PFSK-1 (cell line): ENCODE results near the gene CEMIP.

Source experiments
- FOXP2 ChIP-seq: optimal IDR thresholded peaks from 2 replicates; pipeline ENCODE3; 2011; ENCODE audit warnings: borderline replicate concordance, control low read depth, inconsistent platforms; ENCODE audit not compliant: insufficient read depth; ENCODE audit errors: extremely low read length, extremely low read depth
- POLR2AphosphoS5 ChIP-seq: IDR thresholded peaks from 2 replicates; pipeline ENCODE4 v1.6.1; 2012; ENCODE audit warnings: low read depth, mild to moderate bottlenecking, control low read depth, low read length, moderate library complexity
- REST ChIP-seq, 2 experiments: IDR thresholded peaks; 2 replicates each; pipeline versions ENCODE4 v1.6.1 to v1.8.0; 2011 to 2012; ENCODE audit warnings: low read depth in 2 of 2, low read length in 2 of 2, control low read depth in 1 of 2, inconsistent platforms in 1 of 2, mild to moderate bottlenecking in 1 of 2, moderate library complexity in 1 of 2; ENCODE audit not compliant: insufficient read depth in 1 of 2
- SIN3A ChIP-seq: IDR thresholded peaks from 2 replicates; pipeline ENCODE4 v1.6.1; 2012; ENCODE audit warnings: mild to moderate bottlenecking, low read length, moderate library complexity, borderline replicate concordance; ENCODE audit not compliant: insufficient read depth
- TAF1 ChIP-seq: IDR thresholded peaks from 2 replicates; pipeline ENCODE4 v1.6.1; 2012; ENCODE audit warnings: low read length, control low read depth, borderline replicate concordance; ENCODE audit not compliant: insufficient read depth

The CEMIP gene

DNA sequence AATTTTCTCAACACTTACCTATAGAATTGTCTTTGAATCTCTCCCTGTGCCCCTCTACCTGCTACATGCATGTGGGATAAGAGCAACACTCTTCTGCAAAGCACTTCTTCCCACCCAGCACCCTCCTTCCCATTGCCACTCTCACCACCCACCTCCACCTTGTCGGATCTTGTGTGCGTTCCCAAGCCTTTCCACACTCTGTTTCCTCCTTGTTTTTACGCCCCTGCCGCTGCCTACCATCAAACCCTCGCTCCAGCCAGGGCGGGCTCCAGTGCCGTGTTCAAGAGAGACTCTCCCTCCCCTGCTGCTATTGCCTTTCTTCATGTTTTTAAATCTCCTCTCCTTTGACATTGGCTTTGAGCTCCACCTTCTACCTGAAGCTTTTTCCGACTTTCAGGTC is 43.8 kb upstream of the CEMIP start:
- TF ChIP-seq TAF1 (no peak), SIN3A (no peak), FOXP2 (no peak), POLR2AphosphoS5 (no peak), REST (IDR thresholded peaks at IDR 0.05; ENCODE audit: insufficient read depth in 1 of 2, low read depth in 2 of 2, low read length in 2 of 2) (no peak)

DNA sequence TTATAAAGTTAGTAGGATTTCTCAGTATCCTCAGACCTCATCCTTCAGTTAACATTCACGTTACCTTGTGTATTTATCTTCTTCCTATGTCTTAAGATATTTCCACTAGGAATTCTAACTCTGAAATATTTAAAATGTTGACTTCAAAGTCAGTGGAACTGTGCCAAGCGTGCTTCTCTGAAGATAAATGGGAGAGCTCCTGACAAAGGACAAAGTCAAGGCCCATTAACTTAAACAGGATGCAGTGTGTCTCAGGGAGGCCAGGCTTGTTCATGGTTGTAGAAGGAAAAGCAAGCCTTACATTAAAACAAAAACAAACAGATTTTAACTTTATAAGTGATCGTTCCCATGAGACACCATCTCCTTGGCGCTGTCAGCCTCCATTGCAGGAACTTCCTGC is 42.6 kb upstream of the CEMIP start:
- TF ChIP-seq SIN3A (no peak), POLR2AphosphoS5 (no peak), TAF1 (no peak), REST (IDR thresholded peaks at IDR 0.05; ENCODE audit: insufficient read depth in 1 of 2, low read depth in 2 of 2, low read length in 2 of 2) (no peak), FOXP2 (no peak)

GRCh38 chr15:80739919-80740318 is 39.3 kb upstream of the CEMIP start:
- TF ChIP-seq TAF1, result no peak
- TF ChIP-seq FOXP2, result no peak
- no peak for TF ChIP-seq POLR2AphosphoS5
- no peak for TF ChIP-seq REST (IDR thresholded peaks at IDR 0.05; ENCODE audit: insufficient read depth in 1 of 2, low read depth in 2 of 2, low read length in 2 of 2)
- no peak for TF ChIP-seq SIN3A

DNA sequence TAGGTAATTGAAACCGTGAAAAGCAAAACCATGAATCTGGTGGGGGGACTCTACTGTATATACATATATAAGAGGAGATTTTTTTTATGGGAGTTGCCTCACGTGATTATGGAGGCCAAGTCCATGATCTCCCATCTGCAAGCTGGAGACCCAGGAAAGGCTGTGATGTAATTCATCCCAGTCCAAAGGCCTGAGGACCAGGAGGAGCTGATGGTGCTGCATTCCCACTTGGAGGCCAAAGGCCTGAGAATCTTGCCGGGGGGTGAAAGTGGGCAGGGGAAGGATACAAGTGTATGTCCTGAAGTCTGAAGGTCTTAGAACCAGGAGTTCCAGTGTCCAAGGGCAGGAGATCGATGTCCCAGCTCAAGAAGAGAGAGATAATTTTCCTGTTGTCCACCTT is 37.1 kb upstream of the CEMIP start:
- TF ChIP-seq POLR2AphosphoS5 (no peak), FOXP2 (no peak), REST (IDR thresholded peaks at IDR 0.05; ENCODE audit: insufficient read depth in 1 of 2, low read depth in 2 of 2, low read length in 2 of 2) (no peak), TAF1 (no peak), SIN3A (no peak)

- TF ChIP-seq FOXP2, result peak; percentile 11
- TF ChIP-seq TAF1, result no peak
These were observed 35.9 kb upstream of the CEMIP start for GRCh38 chr15:80743189-80743833.
